ENCODE results near the gene ATG101. TPM values are rescaled to one million over a fixed set of nuclear protein-coding genes. Genes with fewer than 3 reads are reported as not detected.
A peak's percentile ranks its signal among the peaks of the same experiment; 100 is the strongest.

ATG101 gene
- total and polyA plus RNA-seq, 9 donors: 13.6 to 48.7 (median 28.5) TPM

- TF ChIP-seq EP300 (IDR thresholded peaks at IDR 0.05) (peak; percentile 92), POLR2A (IDR thresholded peaks at IDR 0.05) (peak; percentile 98), CTCF (IDR thresholded peaks at IDR 0.05) (peak in 2 of 3 donors; percentile 11 to 46)
- 1% methylated on average over 40 to 77 of the region's 77 CpGs for WGBS, 3 donors
- Histone ChIP-seq H3K9me3 (no peaks in the 10 kb centered on the region), H3K4me1 (ENCODE audit: insufficient read depth) (peaks cover 12% of the 10 kb centered on the region), H3K36me3 (no peaks in the 10 kb centered on the region), H3K27ac (peak within 1 kb of the TSS; percentile 95 to 96), H3K4me3 (peak within 1 kb of the TSS; percentile 73), H3K27me3 (no peaks in the 10 kb centered on the region)
- peak; percentile 99 to 100 (median 100) for DNase-seq
- intact Hi-C loops (cut with DNase I): loop anchor here in 1 of 4 donors (2.0 kb wide), 1 partner anchor 18 kb away; no protein-coding TSS in a partner anchor
These were observed 18.8 kb upstream of the ATG101 start, which contains the start of gene NR4A1 for GRCh38 chr12:52050758-52051541. NR4A1 (plus strand) TSS chr12:52051442; CDS start chr12:52054329, 2,887 bp downstream.

GRCh38 chr12:52052468-52053186, 17.2 kb upstream of the ATG101 start:
- Histone ChIP-seq H3K27ac (peak overlapping the region; percentile 90 to 91), H3K36me3 (no peaks in the 10 kb centered on the region), H3K27me3 (no peaks in the 10 kb centered on the region), H3K9me3 (no peaks in the 10 kb centered on the region), H3K4me1 (ENCODE audit: insufficient read depth) (peaks cover 10% of the 10 kb centered on the region), H3K4me3 (peak overlapping the region; percentile 73)
- intact Hi-C loops (cut with DNase I): no loop called here
- DNase-seq: peak; percentile 63 to 70 (median 66)
- TF ChIP-seq POLR2A (IDR thresholded peaks at IDR 0.05) (peak; percentile 35), EP300 (IDR thresholded peaks at IDR 0.05) (no peak), CTCF (IDR thresholded peaks at IDR 0.05) (no peak)
- WGBS, 3 donors: 54 to 70% (median 65%) methylated on average over 7 of the region's 7 CpGs

DNA sequence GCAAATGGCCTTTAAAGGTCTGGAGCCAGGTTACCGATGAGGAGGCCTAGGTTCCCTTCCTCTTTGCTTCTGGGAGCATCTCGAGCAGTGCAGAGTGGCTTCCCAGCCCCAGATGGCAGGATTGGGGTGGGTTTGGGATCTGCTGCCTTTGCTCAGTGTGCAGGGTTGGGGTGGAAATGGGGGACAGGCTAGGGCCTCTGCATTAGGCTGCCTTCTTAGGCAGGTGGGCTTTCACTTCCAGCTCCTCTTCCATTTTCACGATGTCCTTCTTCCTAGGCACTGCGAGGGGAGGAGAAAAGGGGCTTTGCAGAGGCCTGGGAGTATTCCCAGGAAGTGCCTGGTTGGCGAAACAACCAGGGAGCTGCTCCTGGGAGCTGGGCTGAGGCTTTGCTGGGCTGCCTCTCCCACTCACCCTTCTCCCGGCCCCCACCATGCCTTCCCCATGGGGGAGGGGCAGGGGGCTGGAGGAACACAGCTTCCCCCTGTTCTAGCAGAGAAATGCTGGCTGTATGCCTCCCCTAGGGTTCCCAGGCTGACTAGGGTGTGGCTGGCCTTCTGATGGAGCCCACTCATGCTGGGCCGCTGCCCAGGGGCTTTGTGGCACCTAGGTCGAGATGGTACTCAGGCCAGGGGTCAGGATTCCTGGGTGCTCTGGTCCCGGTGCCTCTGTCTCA, 16.1 kb upstream of the ATG101 start:
- Histone ChIP-seq H3K27ac (peak overlapping the region; percentile 90 to 91), H3K4me3 (peak overlapping the region; percentile 73), H3K4me1 (ENCODE audit: insufficient read depth) (peaks cover 10% of the 10 kb centered on the region), H3K36me3 (no peaks in the 10 kb centered on the region), H3K9me3 (no peaks in the 10 kb centered on the region), H3K27me3 (no peaks in the 10 kb centered on the region)
- peak; percentile 68 to 80 (median 75) for DNase-seq
- WGBS, 3 donors: 67 to 81% (median 68%) methylated on average over 9 of the region's 9 CpGs
- intact Hi-C loops (cut with DNase I): no loop called here
- TF ChIP-seq POLR2A (IDR thresholded peaks at IDR 0.05): no peak
- no peak for TF ChIP-seq CTCF (IDR thresholded peaks at IDR 0.05)
- no peak for TF ChIP-seq EP300 (IDR thresholded peaks at IDR 0.05)

DNA sequence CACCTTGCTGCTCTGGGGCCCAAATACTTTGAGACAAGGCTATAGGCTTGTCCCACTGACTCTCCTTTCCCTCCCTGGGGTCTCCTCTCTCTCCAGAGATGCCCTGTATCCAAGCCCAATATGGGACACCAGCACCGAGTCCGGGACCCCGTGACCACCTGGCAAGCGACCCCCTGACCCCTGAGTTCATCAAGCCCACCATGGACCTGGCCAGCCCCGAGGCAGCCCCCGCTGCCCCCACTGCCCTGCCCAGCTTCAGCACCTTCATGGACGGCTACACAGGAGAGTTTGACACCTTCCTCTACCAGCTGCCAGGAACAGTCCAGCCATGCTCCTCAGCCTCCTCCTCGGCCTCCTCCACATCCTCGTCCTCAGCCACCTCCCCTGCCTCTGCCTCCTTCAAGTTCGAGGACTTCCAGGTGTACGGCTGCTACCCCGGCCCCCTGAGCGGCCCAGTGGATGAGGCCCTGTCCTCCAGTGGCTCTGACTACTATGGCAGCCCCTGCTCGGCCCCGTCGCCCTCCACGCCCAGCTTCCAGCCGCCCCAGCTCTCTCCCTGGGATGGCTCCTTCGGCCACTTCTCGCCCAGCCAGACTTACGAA, 15.4 kb upstream of the ATG101 start:
- whole genome bisulfite sequencing, 3 donors: 86 to 92% (median 87%) methylated on average over 21 of the region's 21 CpGs
- no peak for TF ChIP-seq EP300 (IDR thresholded peaks at IDR 0.05)
- TF ChIP-seq CTCF (IDR thresholded peaks at IDR 0.05): no peak
- no peak for TF ChIP-seq POLR2A (IDR thresholded peaks at IDR 0.05)
- intact Hi-C loops (cut with DNase I): no loop called here
- peak; percentile 65 to 82 (median 75) for DNase-seq
- Histone ChIP-seq H3K36me3 (no peaks in the 10 kb centered on the region), H3K4me3 (peak overlapping the region; percentile 73), H3K9me3 (no peaks in the 10 kb centered on the region), H3K4me1 (ENCODE audit: insufficient read depth) (peaks cover 10% of the 10 kb centered on the region), H3K27me3 (no peaks in the 10 kb centered on the region), H3K27ac (peak overlapping the region; percentile 90 to 91)
